Superior temporal gyrus (tissue), 1 donor: ENCODE measurements around the gene ARHGAP31.

ENCODE experiments used
- DNase-seq: peaks from one replicate; pipeline ENCODE4 v3.0.0-alpha.2; 2016; ENCODE audit errors: extremely low spot score

ARHGAP31 gene

GRCh38 chr3:119382134-119382533, 88.0 kb downstream of the ARHGAP31 start:
- DNase-seq, result no peak

- DNase-seq, result no peak
Measured at GRCh38 chr3:119388577-119388976, 94.4 kb downstream of the ARHGAP31 start.

GRCh38 chr3:119395923-119396358, 101.8 kb downstream of the ARHGAP31 start:
- no peak for DNase-seq

GRCh38 chr3:119396870-119397269, 102.7 kb downstream of the ARHGAP31 start:
- DNase-seq, result no peak

DNA sequence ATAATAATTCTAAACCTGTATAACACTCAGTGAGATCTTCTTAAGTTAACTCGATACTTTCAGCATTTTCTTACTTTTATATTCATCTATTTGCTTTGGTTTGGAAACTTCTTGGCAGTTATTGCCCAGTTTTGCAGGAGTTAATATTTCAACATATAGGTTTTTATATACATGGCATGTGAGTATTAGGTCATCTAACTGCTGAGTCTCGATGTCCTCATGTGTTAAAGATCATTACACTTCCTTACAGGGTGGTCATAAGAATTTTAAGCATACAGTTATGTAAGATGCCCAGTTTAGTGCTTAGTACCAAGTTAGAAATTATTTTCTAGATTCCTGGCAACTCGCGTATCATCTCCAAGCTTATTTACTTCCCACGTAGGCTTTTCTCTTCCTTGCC, 106.3 kb downstream of the ARHGAP31 start:
- DNase-seq, result no peak

- no peak for DNase-seq
Measured at GRCh38 chr3:119401069-119401468, 106.9 kb downstream of the ARHGAP31 start.

DNA sequence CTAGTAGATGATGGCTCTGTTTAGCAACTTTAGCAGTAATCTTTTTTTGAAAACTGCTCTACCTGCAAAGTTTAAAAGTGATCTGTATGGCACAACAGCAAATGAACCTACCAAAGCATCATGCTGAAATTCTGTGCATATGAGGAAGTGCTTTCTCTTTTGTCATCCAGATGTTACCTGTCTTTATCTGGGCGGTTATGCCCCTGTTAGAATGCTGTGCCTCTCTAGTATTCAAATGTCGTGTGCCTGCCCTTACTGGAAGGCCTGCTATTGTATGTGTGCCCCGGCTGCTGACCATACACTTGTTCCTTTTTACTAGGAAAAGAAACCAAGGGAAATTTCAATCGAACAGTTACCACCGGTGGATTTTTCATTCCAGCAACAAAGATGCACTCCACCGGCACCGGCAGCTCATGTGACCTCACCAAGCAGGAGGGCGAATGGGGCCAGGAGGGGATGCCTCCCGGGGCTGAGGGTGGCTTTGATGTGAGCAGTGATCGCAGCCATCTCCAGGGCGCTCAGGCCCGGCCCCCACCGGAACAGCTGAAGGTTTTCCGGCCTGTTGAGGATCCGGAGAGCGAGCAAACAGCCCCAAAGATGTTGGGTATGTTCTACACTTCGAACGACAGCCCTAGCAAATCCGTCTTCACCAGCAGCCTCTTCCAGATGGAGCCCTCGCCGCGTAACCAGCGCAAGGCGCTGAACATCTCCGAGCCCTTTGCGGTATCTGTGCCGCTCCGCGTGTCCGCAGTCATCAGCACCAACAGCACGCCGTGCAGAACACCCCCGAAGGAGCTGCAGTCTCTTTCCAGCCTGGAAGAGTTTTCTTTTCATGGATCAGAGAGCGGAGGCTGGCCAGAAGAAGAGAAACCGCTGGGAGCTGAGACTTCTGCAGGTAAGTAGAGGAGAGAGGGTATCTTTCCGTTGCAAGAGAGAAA, 107.6 kb downstream of the ARHGAP31 start:
- no peak for DNase-seq

- DNase-seq, result no peak
Measured at GRCh38 chr3:119402791-119403190, 108.6 kb downstream of the ARHGAP31 start.

- no peak for DNase-seq
Measured at GRCh38 chr3:119403201-119403600, 109.0 kb downstream of the ARHGAP31 start.

- DNase-seq, result no peak
Measured at GRCh38 chr3:119405315-119405714, 111.1 kb downstream of the ARHGAP31 start.

GRCh38 chr3:119408243-119408950, 114.2 kb downstream of the ARHGAP31 start:
- no peak for DNase-seq

GRCh38 chr3:119409844-119410243, 115.7 kb downstream of the ARHGAP31 start:
- no peak for DNase-seq

DNA sequence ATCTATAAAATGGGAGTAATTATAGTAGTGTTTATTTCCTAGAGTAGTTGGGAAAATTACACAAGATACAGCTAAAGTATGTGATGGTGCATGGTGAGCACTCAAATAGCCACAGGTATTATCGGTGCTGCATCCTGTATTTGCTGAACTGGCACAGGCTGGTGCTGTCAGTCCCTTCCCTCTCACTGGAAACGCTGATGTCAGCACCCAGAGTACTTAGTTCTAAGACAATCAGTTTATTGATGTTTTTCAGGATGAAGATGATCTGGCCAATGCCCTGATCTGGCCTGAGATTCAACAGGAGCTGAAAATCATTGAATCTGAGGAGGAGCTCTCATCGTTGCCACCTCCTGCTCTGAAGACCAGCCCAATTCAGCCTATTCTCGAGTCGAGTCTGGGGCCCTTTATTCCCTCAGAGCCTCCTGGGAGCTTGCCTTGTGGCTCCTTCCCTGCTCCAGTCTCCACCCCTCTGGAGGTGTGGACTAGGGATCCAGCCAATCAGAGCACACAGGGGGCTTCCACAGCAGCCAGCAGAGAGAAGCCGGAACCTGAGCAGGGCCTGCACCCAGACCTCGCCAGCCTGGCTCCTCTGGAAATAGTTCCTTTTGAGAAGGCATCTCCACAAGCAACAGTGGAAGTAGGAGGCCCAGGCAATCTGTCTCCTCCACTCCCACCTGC, 119.6 kb downstream of the ARHGAP31 start:
- no peak for DNase-seq

- no peak for DNase-seq
Measured at GRCh38 chr3:119416873-119417272, 122.7 kb downstream of the ARHGAP31 start.

GRCh38 chr3:119417771-119418512, 123.8 kb downstream of the ARHGAP31 start:
- DNase-seq, result no peak

DNA sequence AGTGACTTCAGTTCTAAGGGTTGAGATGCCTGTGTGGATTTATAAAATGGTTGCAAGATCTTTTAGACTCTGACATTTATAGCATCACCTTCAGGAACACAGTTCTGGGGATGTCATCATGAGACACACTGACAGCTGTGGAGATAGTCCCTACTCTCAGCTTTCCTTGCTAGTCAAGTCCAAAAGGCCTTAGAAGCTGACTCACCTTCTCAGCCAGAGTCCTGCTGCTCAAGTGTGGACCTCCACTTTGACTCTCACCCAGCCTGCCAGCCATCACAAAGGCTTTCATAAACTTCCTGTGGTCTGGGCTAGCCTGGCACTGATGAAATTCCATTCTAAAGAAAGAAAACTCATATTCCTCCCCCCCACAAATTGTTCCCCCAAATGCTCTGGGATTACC, 124.5 kb downstream of the ARHGAP31 start:
- DNase-seq, result no peak

DNA sequence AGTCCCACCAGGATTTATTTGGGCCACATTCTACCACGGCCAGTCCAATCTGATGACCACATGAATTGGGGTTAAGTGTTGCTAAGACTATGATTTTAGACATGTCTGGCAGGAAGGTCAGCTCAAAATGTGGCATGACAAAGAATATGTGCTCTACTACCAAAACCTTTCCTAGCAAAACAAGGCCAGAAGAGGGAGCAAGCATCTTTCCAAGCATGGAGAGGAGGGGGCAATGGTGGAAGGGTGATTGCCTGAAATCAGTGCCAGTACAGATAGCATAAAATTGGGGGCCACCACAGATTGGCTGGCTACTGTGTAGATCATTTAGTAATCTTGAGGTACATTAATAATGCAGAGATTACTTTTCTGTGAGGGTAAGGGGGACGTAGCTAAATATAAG, 126.0 kb downstream of the ARHGAP31 start:
- no peak for DNase-seq

DNA sequence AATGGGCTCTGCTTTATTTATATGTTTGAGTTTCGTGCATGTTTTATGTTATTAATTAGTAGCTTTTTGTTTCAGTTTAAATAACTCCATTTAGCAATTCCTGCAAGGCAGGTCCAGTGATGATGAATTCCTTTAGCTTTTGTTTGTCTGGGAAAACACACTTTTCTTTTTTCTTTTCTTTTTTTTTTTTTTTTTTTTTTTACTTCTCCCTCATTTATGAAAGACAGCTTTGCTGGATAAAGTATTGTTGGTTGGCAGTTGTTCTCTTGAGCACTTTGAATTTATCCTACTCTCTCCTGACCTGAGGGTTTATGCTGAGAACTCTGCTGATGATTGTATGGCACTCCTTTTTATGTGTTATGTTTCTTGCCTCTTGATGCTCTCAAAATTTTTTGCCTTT, 133.5 kb downstream of the ARHGAP31 start:
- DNase-seq, result no peak

DNA sequence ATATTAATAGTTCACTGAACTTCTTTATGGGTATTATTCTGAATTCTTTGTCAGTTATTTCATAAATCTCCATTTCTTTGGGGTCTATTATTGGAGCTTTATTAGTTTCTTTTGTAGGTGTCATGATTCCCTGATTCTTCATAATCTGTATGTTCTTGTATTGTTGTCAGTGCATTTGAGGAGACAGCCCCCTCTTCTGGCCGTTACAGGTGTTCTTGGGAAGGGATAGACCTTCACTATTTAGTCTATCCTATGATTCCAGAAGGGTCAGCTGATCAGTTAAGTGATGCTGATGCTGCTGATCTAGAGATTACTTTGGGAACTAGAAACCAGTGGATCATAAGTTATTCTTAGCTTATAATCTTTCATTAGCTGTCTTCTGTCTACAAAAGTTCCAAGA, 134.4 kb downstream of the ARHGAP31 start:
- DNase-seq, result no peak

- DNase-seq, result no peak
Measured at GRCh38 chr3:119433613-119434325, 139.6 kb downstream of the ARHGAP31 start.

DNA sequence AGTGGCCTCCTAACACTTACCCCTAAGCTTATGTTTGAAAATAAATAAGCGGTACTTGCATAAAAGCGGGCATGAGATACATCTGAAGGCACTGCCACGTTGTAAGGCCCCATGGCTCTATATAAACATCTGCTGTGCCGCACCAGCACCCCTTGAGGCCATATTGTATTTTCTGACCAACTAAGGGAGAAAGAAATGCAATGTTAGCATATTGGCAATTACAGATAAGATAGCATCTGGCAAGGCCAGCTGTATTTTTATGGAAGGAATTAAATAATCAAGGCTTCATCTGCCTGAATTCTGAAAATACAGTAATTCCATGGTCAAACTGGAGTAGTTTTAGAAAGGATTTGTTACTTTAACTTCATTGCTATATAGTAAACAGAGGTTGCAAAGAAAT, 140.5 kb downstream of the ARHGAP31 start:
- no peak for DNase-seq
